SU-DHL-6 (cell line): ENCODE data around the gene CCNY.

Source experiments
- EZH2phosphoT487 ChIP-seq: fragments of 200-600 bp; sonication (generic), shearing (Covaris generic); conservative IDR thresholded peaks from 2 replicates; pipeline ENCODE4 v1.6.1; 2018; ENCODE audit warnings: mild to moderate bottlenecking, antibody characterized with exemption, low read length, moderate library complexity, mixed read lengths
- TF ChIP-seq, protein P1 (sequence below): fragments of 200-600 bp; sonication (generic); IDR thresholded peaks from one replicate; pipeline ENCODE4 v1.5.1; 2017; ENCODE audit warnings: antibody characterized with exemption, mild to moderate bottlenecking, low read length, moderate library complexity; ENCODE audit not compliant: insufficient read depth, poor library complexity, severe bottlenecking

DNA sequence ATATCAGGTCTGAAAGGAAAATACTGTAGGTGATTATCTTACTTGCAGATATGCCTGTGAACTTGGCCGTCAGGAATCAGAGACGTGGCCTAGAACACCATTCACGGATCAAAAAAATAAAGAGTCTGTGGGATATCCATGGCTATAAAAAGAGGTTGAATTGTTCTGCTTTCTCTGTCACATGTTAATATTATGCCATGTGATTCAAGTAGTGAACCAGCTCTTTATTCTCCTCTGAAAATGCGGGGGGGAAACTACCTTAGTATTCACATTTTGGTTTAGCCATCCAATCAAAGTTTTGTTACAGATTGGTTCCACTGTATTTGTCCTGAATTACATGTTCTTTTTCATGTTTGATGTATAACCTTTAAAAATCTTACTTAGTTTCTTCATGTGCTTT, 120.5 kb downstream of the CCNY start:
- TF ChIP-seq, protein P1, sequence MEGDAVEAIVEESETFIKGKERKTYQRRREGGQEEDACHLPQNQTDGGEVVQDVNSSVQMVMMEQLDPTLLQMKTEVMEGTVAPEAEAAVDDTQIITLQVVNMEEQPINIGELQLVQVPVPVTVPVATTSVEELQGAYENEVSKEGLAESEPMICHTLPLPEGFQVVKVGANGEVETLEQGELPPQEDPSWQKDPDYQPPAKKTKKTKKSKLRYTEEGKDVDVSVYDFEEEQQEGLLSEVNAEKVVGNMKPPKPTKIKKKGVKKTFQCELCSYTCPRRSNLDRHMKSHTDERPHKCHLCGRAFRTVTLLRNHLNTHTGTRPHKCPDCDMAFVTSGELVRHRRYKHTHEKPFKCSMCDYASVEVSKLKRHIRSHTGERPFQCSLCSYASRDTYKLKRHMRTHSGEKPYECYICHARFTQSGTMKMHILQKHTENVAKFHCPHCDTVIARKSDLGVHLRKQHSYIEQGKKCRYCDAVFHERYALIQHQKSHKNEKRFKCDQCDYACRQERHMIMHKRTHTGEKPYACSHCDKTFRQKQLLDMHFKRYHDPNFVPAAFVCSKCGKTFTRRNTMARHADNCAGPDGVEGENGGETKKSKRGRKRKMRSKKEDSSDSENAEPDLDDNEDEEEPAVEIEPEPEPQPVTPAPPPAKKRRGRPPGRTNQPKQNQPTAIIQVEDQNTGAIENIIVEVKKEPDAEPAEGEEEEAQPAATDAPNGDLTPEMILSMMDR: no peak
- TF ChIP-seq EZH2phosphoT487: no peak
